IPS-18a (cell line): Measurements from ENCODE around the gene ECT2.
"Not testable (repeated sequence)": the region's sequence is repeated elsewhere in the genome, so short reads cannot be mapped to it uniquely, and the experiment has no call there.

ENCODE experiments used
- H3K27ac ChIP-seq: one replicate; pipeline ENCODE4 v1.5.1; 2013; ENCODE audit warnings: low read length
- H3K27me3 ChIP-seq: one replicate; pipeline ENCODE4 v1.6.1; 2013; ENCODE audit warnings: mild to moderate bottlenecking, low read length; ENCODE audit not compliant: control insufficient read depth, insufficient read depth
- H3K36me3 ChIP-seq: one replicate; pipeline ENCODE4 v1.6.1; 2013; ENCODE audit warnings: low read depth, low read length; ENCODE audit not compliant: control insufficient read depth
- H3K4me1 ChIP-seq: one replicate; pipeline ENCODE4 v1.6.1; 2013; ENCODE audit warnings: low read depth, low read length; ENCODE audit not compliant: control insufficient read depth
- H3K4me3 ChIP-seq: one replicate; pipeline ENCODE4 v1.5.1; 2013; ENCODE audit warnings: low read length
- H3K9ac ChIP-seq: one replicate; pipeline ENCODE4 v1.6.1; 2013; ENCODE audit warnings: mild to moderate bottlenecking, low read length, moderate library complexity
- H3K9me3 ChIP-seq: one replicate; pipeline ENCODE4 v1.6.1; 2013; ENCODE audit warnings: low read depth, low read length; ENCODE audit not compliant: control insufficient read depth

Gene ECT2

DNA sequence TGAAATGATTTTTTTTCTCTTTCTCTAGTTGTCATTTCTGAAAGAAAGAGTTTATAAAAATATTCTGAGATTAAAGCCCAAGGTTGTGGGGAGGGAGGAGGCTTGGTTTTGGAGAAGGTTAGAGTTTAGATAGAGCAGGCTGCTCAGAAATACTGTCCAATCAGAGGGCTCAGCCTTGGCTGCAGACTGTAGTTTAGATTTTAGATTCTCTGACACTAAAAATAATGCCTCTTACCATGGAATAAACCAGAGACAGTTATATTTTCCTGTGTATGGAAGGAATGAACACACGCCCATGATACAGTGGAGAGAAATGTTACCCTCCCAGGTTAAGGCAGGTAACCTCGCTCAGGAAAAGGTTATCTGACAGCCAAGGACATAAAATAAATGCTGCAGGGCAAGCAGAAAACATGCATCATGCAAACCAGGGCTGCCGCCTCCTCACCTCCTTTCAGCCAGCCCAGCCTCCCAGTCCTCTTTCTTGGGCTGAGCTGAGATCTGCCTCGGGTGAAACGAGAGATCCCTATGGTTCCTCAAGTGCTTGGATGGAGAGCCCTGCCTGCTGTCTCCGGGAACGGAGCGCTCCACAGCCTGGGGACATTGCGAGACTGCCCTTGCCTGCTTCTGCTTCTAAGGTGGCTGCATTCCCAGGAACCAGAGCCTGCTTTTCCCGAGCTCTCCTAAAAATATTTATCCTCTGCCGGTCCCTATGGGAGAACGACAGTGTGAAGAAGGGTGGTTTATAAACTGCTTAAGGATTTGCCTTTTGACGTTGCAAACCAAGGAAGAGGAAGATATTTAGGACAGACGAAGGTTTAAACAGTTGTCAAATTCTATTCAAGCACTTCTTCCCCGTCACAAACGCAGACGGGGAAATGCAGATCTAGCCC is 40.5 kb upstream of the ECT2 start:
- Histone ChIP-seq H3K27ac (no peak overlapping the region), H3K4me3 (peak overlapping the region; percentile 87), H3K9me3 (no peaks in the 10 kb centered on the region), H3K9ac (peak overlapping the region; percentile 56), H3K27me3 (peaks cover 15% of the 10 kb centered on the region), H3K36me3 (no peaks in the 10 kb centered on the region), H3K4me1 (peaks cover 8% of the 10 kb centered on the region)

- no peaks in the 10 kb centered on the region for H3K36me3 ChIP-seq
- peaks cover 15% of the 10 kb centered on the region for H3K27me3 ChIP-seq
- H3K4me3 ChIP-seq: peak within 1 kb of the TSS; percentile 87
- peaks cover 8% of the 10 kb centered on the region for H3K4me1 ChIP-seq
- peak within 1 kb of the TSS; percentile 56 for H3K9ac ChIP-seq
- no peaks in the 10 kb centered on the region for H3K9me3 ChIP-seq
- no peak within 1 kb of the TSS for H3K27ac ChIP-seq
These were observed 39.7 kb upstream of the ECT2 start, which contains the start of gene NCEH1 for GRCh38 chr3:172710664-172711453. NCEH1 (minus strand) TSS chr3:172711067; CDS start chr3:172710984, 83 bp downstream.

DNA sequence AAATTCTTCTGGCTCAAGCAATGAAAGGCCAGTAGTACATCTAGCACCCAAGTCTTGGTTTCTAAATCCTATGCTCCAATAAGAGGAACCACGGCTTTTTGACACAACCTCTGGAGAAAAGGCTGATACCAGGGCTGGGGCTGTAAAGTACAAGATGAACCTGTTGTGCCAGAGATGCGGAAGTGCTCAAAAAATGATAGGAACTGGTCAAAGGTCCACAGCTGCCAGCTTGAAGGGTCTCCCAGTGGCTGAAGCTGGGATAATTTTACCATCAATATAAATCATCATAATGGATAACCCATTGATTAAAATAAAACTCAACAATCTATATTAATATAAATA is 39.1 kb upstream of the ECT2 start:
- no peaks in the 10 kb centered on the region for H3K36me3 ChIP-seq
- H3K4me1 ChIP-seq: peaks cover 8% of the 10 kb centered on the region
- peaks cover 15% of the 10 kb centered on the region for H3K27me3 ChIP-seq
- peak overlapping the region; percentile 87 for H3K4me3 ChIP-seq
- H3K9ac ChIP-seq: no peak overlapping the region
- no peaks in the 10 kb centered on the region for H3K9me3 ChIP-seq
- no peak overlapping the region for H3K27ac ChIP-seq

GRCh38 chr3:172713316-172713715 is 37.2 kb upstream of the ECT2 start:
- Histone ChIP-seq H3K27ac (no peak overlapping the region), H3K27me3 (peaks cover 15% of the 10 kb centered on the region), H3K9ac (no peak overlapping the region), H3K4me1 (peaks cover 8% of the 10 kb centered on the region), H3K36me3 (no peaks in the 10 kb centered on the region), H3K4me3 (no peak overlapping the region), H3K9me3 (no peaks in the 10 kb centered on the region)

- no peak overlapping the region for H3K27ac ChIP-seq
- no peak overlapping the region for H3K4me3 ChIP-seq
- H3K4me1 ChIP-seq: no peaks in the 10 kb centered on the region
- H3K36me3 ChIP-seq: no peaks in the 10 kb centered on the region
- no peak overlapping the region for H3K9ac ChIP-seq
- H3K27me3 ChIP-seq: no peaks in the 10 kb centered on the region
- peaks cover 8% of the 10 kb centered on the region for H3K9me3 ChIP-seq
These were observed 34.0 kb upstream of the ECT2 start for GRCh38 chr3:172716476-172716875.

DNA sequence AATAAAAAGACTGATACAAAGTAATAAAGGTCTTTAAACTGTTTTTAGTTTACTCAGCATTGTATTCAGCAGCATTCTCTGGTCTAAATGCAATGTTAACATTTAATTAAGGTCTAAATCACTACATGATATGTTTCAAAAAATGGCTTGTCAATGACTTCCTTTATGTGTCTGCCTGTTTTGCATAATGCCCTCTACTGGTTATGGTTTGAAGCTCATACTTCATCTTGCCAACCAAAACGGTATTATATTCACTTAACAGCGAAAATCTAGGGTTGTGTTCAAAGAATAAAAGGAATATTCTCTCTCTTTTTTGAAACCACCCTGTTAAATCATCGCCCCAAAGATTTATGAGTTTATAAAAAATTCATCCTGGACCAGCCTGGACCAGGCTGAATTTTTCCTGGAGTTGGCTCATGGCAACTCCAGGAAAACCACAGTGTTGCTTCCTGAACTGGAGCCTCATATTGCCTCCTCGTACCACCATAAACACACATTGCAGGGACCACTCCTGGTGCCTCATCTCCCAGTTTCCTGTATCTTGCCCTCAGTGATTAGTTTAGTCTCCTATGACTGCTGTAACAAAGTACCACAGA is 32.9 kb upstream of the ECT2 start:
- no peaks in the 10 kb centered on the region for H3K27me3 ChIP-seq
- H3K4me3 ChIP-seq: no peak overlapping the region
- H3K27ac ChIP-seq: no peak overlapping the region

GRCh38 chr3:172722536-172723040 is 27.9 kb upstream of the ECT2 start:
- H3K27ac ChIP-seq, H3K4me1 ChIP-seq, H3K36me3 ChIP-seq, H3K4me3 ChIP-seq, H3K9ac ChIP-seq, H3K27me3 ChIP-seq, H3K9me3 ChIP-seq: not testable (repeated sequence)

More for the DNA sequence above, 32.9 kb upstream of the ECT2 start:
- Histone ChIP-seq H3K4me1 (no peaks in the 10 kb centered on the region), H3K9ac (no peak overlapping the region), H3K36me3 (no peaks in the 10 kb centered on the region), H3K9me3 (peaks cover 8% of the 10 kb centered on the region)

- Histone ChIP-seq H3K4me3 (no peak overlapping the region), H3K9ac (no peak overlapping the region), H3K36me3 (no peaks in the 10 kb centered on the region), H3K27ac (no peak overlapping the region), H3K4me1 (no peaks in the 10 kb centered on the region), H3K27me3 (no peaks in the 10 kb centered on the region), H3K9me3 (no peaks in the 10 kb centered on the region)
These were observed 24.1 kb upstream of the ECT2 start for GRCh38 chr3:172726380-172726779.

- H3K27ac ChIP-seq: no peak overlapping the region
- no peak overlapping the region for H3K9ac ChIP-seq
- no peak overlapping the region for H3K4me3 ChIP-seq
- H3K9me3 ChIP-seq: no peaks in the 10 kb centered on the region
- no peaks in the 10 kb centered on the region for H3K27me3 ChIP-seq
- no peaks in the 10 kb centered on the region for H3K4me1 ChIP-seq
- no peaks in the 10 kb centered on the region for H3K36me3 ChIP-seq
These were observed 15.5 kb upstream of the ECT2 start for GRCh38 chr3:172735014-172735413.

DNA sequence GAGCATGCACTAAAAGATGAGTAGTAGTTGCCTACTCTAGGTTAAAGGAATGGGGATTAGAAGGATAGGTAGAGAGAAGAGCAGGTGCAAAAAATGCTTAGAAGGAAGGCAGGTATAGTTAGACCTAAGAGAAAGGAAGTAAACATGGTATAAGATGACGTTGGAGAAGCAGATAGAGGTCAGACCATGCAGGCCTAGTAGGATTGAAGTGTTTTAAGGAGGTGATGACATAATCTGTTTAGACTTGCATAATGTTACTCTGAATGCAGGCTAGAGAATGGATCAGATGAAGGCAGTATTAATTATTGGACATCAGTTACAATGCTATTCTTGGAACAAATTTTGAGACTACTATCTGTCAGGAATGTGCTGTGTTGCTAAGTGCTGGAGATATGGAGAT is 11.1 kb upstream of the ECT2 start:
- Histone ChIP-seq H3K9me3 (no peaks in the 10 kb centered on the region), H3K9ac (no peak overlapping the region), H3K27ac (no peak overlapping the region), H3K27me3 (no peaks in the 10 kb centered on the region), H3K36me3 (no peaks in the 10 kb centered on the region), H3K4me1 (no peaks in the 10 kb centered on the region), H3K4me3 (no peak overlapping the region)

DNA sequence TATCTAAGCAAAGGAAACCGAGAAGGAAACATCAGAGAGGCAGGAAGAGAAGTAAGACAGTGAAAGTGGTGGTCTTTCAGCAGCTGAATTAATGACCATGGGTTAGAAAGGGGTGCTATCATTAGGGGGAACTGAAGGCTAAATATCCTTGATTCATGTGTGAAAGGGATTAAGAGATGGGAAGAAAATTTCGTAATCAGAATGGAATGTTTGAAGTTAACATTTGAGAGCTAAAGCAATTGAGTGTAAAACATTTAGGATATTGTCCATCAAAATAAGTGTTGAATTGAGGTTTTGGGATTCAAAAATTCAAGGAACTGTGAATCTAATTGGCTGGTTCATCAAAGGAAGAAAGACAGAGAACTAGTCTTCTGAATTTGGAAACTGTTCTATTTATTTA is 4.1 kb upstream of the ECT2 start:
- no peaks in the 10 kb centered on the region for H3K36me3 ChIP-seq
- no peak overlapping the region for H3K27ac ChIP-seq
- H3K4me3 ChIP-seq: no peak overlapping the region
- peaks cover 5% of the 10 kb centered on the region for H3K4me1 ChIP-seq
- H3K27me3 ChIP-seq: no peaks in the 10 kb centered on the region
- no peaks in the 10 kb centered on the region for H3K9me3 ChIP-seq
- no peak overlapping the region for H3K9ac ChIP-seq
